BLaER1 (cell line): Measurements from ENCODE around the gene P2RY4.

ENCODE experiments used
- H3K27ac ChIP-seq: shearing (Covaris generic); formaldehyde crosslinking; 2 replicates; pipeline ENCODE4 v1.8.1; 2022
- H3K27me3 ChIP-seq: shearing (Covaris generic); formaldehyde crosslinking; 2 replicates; pipeline ENCODE4 v1.8.1; 2022
- H3K36me3 ChIP-seq: shearing (Covaris generic); formaldehyde crosslinking; 2 replicates; pipeline ENCODE4 v1.8.1; 2022
- H3K4me1 ChIP-seq: shearing (Covaris generic); formaldehyde crosslinking; 2 replicates; pipeline ENCODE4 v1.8.1; 2022
- H3K4me2 ChIP-seq: shearing (Covaris generic); formaldehyde crosslinking; 2 replicates; pipeline ENCODE4 v1.8.1; 2022
- H3K4me3 ChIP-seq: shearing (Covaris generic); formaldehyde crosslinking; 2 replicates; pipeline ENCODE4 v1.8.1; 2022
- H3K9ac ChIP-seq: shearing (Covaris generic); formaldehyde crosslinking; 2 replicates; pipeline ENCODE4 v1.8.1; 2022
- H3K9me3 ChIP-seq: shearing (Covaris generic); formaldehyde crosslinking; 2 replicates; pipeline ENCODE4 v1.8.1; 2022
- H4K20me1 ChIP-seq: shearing (Covaris generic); formaldehyde crosslinking; 2 replicates; pipeline ENCODE4 v1.8.1; 2022
- Cebpa-rat ChIP-seq: shearing (Covaris generic); IDR thresholded peaks from 2 replicates; pipeline ENCODE4 v1.8.1; 2022

P2RY4 gene

GRCh38 chrX:70208479-70208878 lies 51.5 kb downstream of the P2RY4 start:
- Histone ChIP-seq H4K20me1 (no peaks in the 10 kb centered on the region), H3K27me3 (peaks cover 34% of the 10 kb centered on the region), H3K4me2 (no peak overlapping the region), H3K9ac (no peak overlapping the region), H3K4me3 (no peak overlapping the region), H3K36me3 (no peaks in the 10 kb centered on the region), H3K4me1 (no peaks in the 10 kb centered on the region), H3K9me3 (0 out of 2 replicates have a peak, but pooled peaks cover 5% of the 10 kb centered on the region), H3K27ac (no peak overlapping the region)
- TF ChIP-seq Cebpa-rat: no peak
